Neural progenitor cell (in vitro differentiated cells): ENCODE data around the gene SNX8. TPM values are rescaled to one million over a fixed set of nuclear protein-coding genes. Genes with fewer than 3 reads are reported as not detected.

Experiments
- DNase-seq: peaks from one replicate; pipeline ENCODE4 v3.0.0-alpha.2; 2016; ENCODE audit warnings: low spot score
- H2AFZ ChIP-seq: fragments of 200-600 bp; sonication (generic); replicated peaks from 2 replicates; pipeline ENCODE4 v1.6.1; 2016; ENCODE audit warnings: antibody characterized with exemption
- H3F3A ChIP-seq: fragments of 200-600 bp; sonication (generic); 2 replicates; pipeline ENCODE4 v1.6.1; 2016; ENCODE audit warnings: antibody characterized with exemption, low read depth
- H3K27ac ChIP-seq: fragments of 200-600 bp; sonication (generic); 2 replicates; pipeline ENCODE4 v1.5.1; 2016; ENCODE audit warnings: mild to moderate bottlenecking
- H3K27me3 ChIP-seq: fragments of 200-600 bp; sonication (generic); 2 replicates; pipeline ENCODE4 v1.6.1; 2016; ENCODE audit warnings: mild to moderate bottlenecking, moderate library complexity
- H3K36me3 ChIP-seq: fragments of 200-600 bp; sonication (generic); 2 replicates; pipeline ENCODE4 v1.5.1; 2016
- H3K4me1 ChIP-seq: fragments of 200-600 bp; sonication (generic); 2 replicates; pipeline ENCODE4 v1.6.1; 2016; ENCODE audit warnings: mixed run types
- H3K4me2 ChIP-seq: fragments of 200-600 bp; sonication (generic); 2 replicates; pipeline ENCODE4 v1.6.1; 2016
- H3K4me3 ChIP-seq: fragments of 200-600 bp; sonication (generic); 2 replicates; pipeline ENCODE4 v1.5.1; 2016
- H3K79me2 ChIP-seq: fragments of 200-600 bp; sonication (generic); 2 replicates; pipeline ENCODE4 v1.6.1; 2016; ENCODE audit warnings: low read depth
- H3K9ac ChIP-seq: fragments of 200-600 bp; sonication (generic); 2 replicates; pipeline ENCODE4 v1.6.1; 2016
- H3K9me3 ChIP-seq: fragments of 200-600 bp; sonication (generic); 2 replicates; pipeline ENCODE4 v1.5.1; 2016; ENCODE audit warnings: low read depth
- H4K20me1 ChIP-seq: fragments of 200-600 bp; sonication (generic); 2 replicates; pipeline ENCODE4 v1.6.1; 2016; ENCODE audit warnings: low read depth
- H3K27ac Mint-ChIP-seq: 3 replicates; pipeline ENCODE4 v1.8.0; 2021; ENCODE audit warnings: mixed read lengths
- H3K27me3 Mint-ChIP-seq: 2 replicates; pipeline ENCODE4 v1.8.0; 2022; ENCODE audit warnings: low read depth, mild to moderate bottlenecking, inconsistent platforms, moderate library complexity, mixed read lengths; ENCODE audit not compliant: insufficient read depth
- H3K36me3 Mint-ChIP-seq: 3 replicates; pipeline ENCODE4 v1.8.0; 2021; ENCODE audit warnings: mixed read lengths
- H3K4me1 Mint-ChIP-seq: 3 replicates; pipeline ENCODE4 v1.8.0; 2021; ENCODE audit warnings: mixed read lengths
- H3K4me3 Mint-ChIP-seq: 3 replicates; pipeline ENCODE4 v1.8.0; 2021; ENCODE audit warnings: mild to moderate bottlenecking, moderate library complexity, mixed read lengths
- H3K9me3 Mint-ChIP-seq: 3 replicates; pipeline ENCODE4 v1.8.0; 2020; ENCODE audit warnings: mixed read lengths
- CTCF ChIP-seq: fragments of 200-600 bp; sonication (generic); IDR thresholded peaks from 2 replicates; pipeline ENCODE4 v1.5.1; 2017; ENCODE audit warnings: antibody characterized with exemption, mild to moderate bottlenecking
- EZH2 ChIP-seq: fragments of 200-600 bp; sonication (generic); IDR thresholded peaks from 2 replicates; pipeline ENCODE4 v1.6.1; 2017; ENCODE audit warnings: antibody characterized with exemption, mild to moderate bottlenecking, moderate library complexity
- EZH2phosphoT487 ChIP-seq: fragments of 200-600 bp; sonication (generic); IDR thresholded peaks from 2 replicates; pipeline ENCODE4 v1.6.1; 2017; ENCODE audit warnings: antibody characterized with exemption
- total RNA-seq: library from RNA; depleted of rRNA; stranded (reverse); fragments of >200 nt; gene quantifications from 2 replicates; pipeline ENCODE4 v1.2.3, GENCODE V29; 2015; ENCODE audit warnings: low replicate concordance

SNX8 gene
- total RNA-seq, 1 donor from 2014 or later, result 3.6 TPM

GRCh38 chr7:2301511-2301863 lies 12.8 kb downstream of the SNX8 start:
- H3K79me2 ChIP-seq, result peaks cover 55% of the 10 kb centered on the region
- H3K4me3 ChIP-seq, result no peak overlapping the region
- peaks cover 17% of the 10 kb centered on the region for H3K4me1 Mint-ChIP-seq
- no peaks in the 10 kb centered on the region for H3K27me3 ChIP-seq
- H3K36me3 Mint-ChIP-seq, result peaks cover 7% of the 10 kb centered on the region
- H3K4me2 ChIP-seq, result no peak overlapping the region
- peaks cover 5% of the 10 kb centered on the region for H3K4me1 ChIP-seq
- no peaks in the 10 kb centered on the region for H3K36me3 ChIP-seq
- DNase-seq, result no peak
- H3K9me3 Mint-ChIP-seq, result peaks cover 19% of the 10 kb centered on the region
- H3F3A ChIP-seq, result peaks cover 14% of the 10 kb centered on the region
- H3K27me3 Mint-ChIP-seq, result peaks cover 2% of the 10 kb centered on the region
- TF ChIP-seq EZH2 (no peak), EZH2phosphoT487 (no peak), CTCF (no peak)
- H2AFZ ChIP-seq, result no peak overlapping the region
- no peak overlapping the region for H3K4me3 Mint-ChIP-seq
- H3K27ac Mint-ChIP-seq, result no peak overlapping the region
- no peaks in the 10 kb centered on the region for H3K9me3 ChIP-seq
- no peak overlapping the region for H3K27ac ChIP-seq
- no peak overlapping the region for H3K9ac ChIP-seq
- no peaks in the 10 kb centered on the region for H4K20me1 ChIP-seq

- Histone ChIP-seq H3K79me2 (peaks cover 45% of the 10 kb centered on the region), H3K36me3 (no peaks in the 10 kb centered on the region), H2AFZ (no peak overlapping the region), H3K9ac (no peak overlapping the region), H4K20me1 (no peaks in the 10 kb centered on the region), H3K27ac (peak overlapping the region; percentile 14), H3K9me3 (no peaks in the 10 kb centered on the region), H3K4me3 (no peak overlapping the region), H3K27me3 (no peaks in the 10 kb centered on the region), H3K4me2 (peak overlapping the region; percentile 35), H3K4me1 (peaks cover 5% of the 10 kb centered on the region), H3F3A (peaks cover 17% of the 10 kb centered on the region)
- Mint-ChIP-seq H3K36me3 (peaks cover 7% of the 10 kb centered on the region), H3K27ac (peak overlapping the region; percentile 67), H3K4me1 (peaks cover 22% of the 10 kb centered on the region), H3K4me3 (no peak overlapping the region), H3K9me3 (peaks cover 19% of the 10 kb centered on the region), H3K27me3 (peaks cover 2% of the 10 kb centered on the region)
- TF ChIP-seq EZH2, result no peak
- no peak for TF ChIP-seq EZH2phosphoT487
- no peak for TF ChIP-seq CTCF
- DNase-seq, result no peak
Observed at GRCh38 chr7:2299870-2300512, 14.2 kb downstream of the SNX8 start.

- Mint-ChIP-seq H3K4me1 (peaks cover 22% of the 10 kb centered on the region), H3K36me3 (peaks cover 7% of the 10 kb centered on the region), H3K9me3 (peaks cover 17% of the 10 kb centered on the region), H3K27ac (peak overlapping the region; percentile 67), H3K4me3 (no peak overlapping the region), H3K27me3 (peaks cover 2% of the 10 kb centered on the region)
- no peaks in the 10 kb centered on the region for H4K20me1 ChIP-seq
- no peak overlapping the region for H3K9ac ChIP-seq
- H3K79me2 ChIP-seq, result peaks cover 39% of the 10 kb centered on the region
- TF ChIP-seq EZH2phosphoT487 (no peak), CTCF (no peak), EZH2 (no peak)
- no peaks in the 10 kb centered on the region for H3K36me3 ChIP-seq
- peaks cover 17% of the 10 kb centered on the region for H3F3A ChIP-seq
- no peak for DNase-seq
- no peak overlapping the region for H2AFZ ChIP-seq
- peaks cover 5% of the 10 kb centered on the region for H3K4me1 ChIP-seq
- H3K4me3 ChIP-seq, result no peak overlapping the region
- H3K4me2 ChIP-seq, result peak overlapping the region; percentile 35
- H3K9me3 ChIP-seq, result no peaks in the 10 kb centered on the region
- no peaks in the 10 kb centered on the region for H3K27me3 ChIP-seq
- no peak overlapping the region for H3K27ac ChIP-seq
Observed at GRCh38 chr7:2299131-2299829, 15.0 kb downstream of the SNX8 start.
